Parathyroid adenoma (tissue), 2 donors: ENCODE results near the gene RCL1.
"Not testable (repeated sequence)": the region's sequence is repeated elsewhere in the genome, so short reads cannot be mapped to it uniquely, and the experiment has no call there.

Experiments
- H2AFZ ChIP-seq: fragments of 300-600 bp; sonication (generic); one replicate; pipeline ENCODE4 v1.7.0; 2017; ENCODE audit warnings: antibody characterized with exemption, mild to moderate bottlenecking
- H3K27ac ChIP-seq: fragments of 300-600 bp; sonication (generic); one replicate; pipeline ENCODE4 v1.7.0; 2017
- H3K27me3 ChIP-seq: fragments of 300-600 bp; sonication (generic); one replicate; pipeline ENCODE4 v1.7.0; 2017; ENCODE audit warnings: low read length; ENCODE audit not compliant: control insufficient read depth, insufficient read depth
- H3K36me3 ChIP-seq: fragments of 300-600 bp; sonication (generic); one replicate; pipeline ENCODE4 v1.7.0; 2017; ENCODE audit warnings: low read length; ENCODE audit not compliant: control insufficient read depth, insufficient read depth
- H3K4me1 ChIP-seq: fragments of 300-600 bp; sonication (generic); one replicate; pipeline ENCODE4 v1.7.0; 2017; ENCODE audit warnings: control low read depth
- H3K4me2 ChIP-seq: fragments of 300-600 bp; sonication (generic); one replicate; pipeline ENCODE4 v1.7.0; 2017; ENCODE audit warnings: low read length
- H3K4me3 ChIP-seq: fragments of 300-600 bp; sonication (generic); one replicate; pipeline ENCODE4 v1.7.0; 2017; ENCODE audit warnings: low read depth, low read length
- H3K79me2 ChIP-seq: fragments of 300-600 bp; sonication (generic); one replicate; pipeline ENCODE4 v1.7.0; 2017; ENCODE audit warnings: control low read depth
- H3K9ac ChIP-seq: fragments of 300-600 bp; sonication (generic); one replicate; pipeline ENCODE4 v1.7.0; 2017; ENCODE audit warnings: mild to moderate bottlenecking
- H3K9me3 ChIP-seq: fragments of 300-600 bp; sonication (generic); one replicate; pipeline ENCODE4 v1.7.0; 2017; ENCODE audit warnings: low read length; ENCODE audit not compliant: control insufficient read depth
- CTCF ChIP-seq: fragments of 300-600 bp; sonication (generic); IDR thresholded peaks from one replicate; pipeline ENCODE4 v1.7.0; 2017; ENCODE audit warnings: antibody characterized with exemption, mild to moderate bottlenecking
- donor health status: primary hyperparathyroidism.

RCL1 gene

GRCh38 chr9:4781408-4781807 lies 11.3 kb upstream of the RCL1 start:
- Histone ChIP-seq H3K9ac (no peak overlapping the region), H2AFZ (no peak overlapping the region), H3K9me3 (no peaks in the 10 kb centered on the region)

DNA sequence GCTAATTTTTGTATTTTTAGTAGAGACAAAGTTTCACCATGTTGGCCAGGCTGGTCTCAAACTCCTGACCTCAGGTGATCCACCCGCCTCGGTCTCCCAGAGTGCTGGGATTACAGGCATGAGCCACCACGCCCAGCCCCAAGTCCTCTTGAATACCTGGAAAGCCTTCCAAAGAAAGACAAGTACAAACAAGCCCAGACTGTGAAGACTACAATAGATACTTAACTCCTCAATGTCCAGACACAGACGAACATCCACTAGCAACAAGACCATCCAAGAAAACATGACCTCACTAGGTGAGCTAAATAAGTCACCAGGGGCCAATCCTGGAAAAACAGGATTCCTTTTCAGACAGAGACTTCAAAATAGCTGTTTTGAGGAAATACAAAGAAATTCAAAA lies 9.6 kb upstream of the RCL1 start:
- H3K4me2 ChIP-seq, H3K79me2 ChIP-seq, H3K4me3 ChIP-seq, H3K9me3 ChIP-seq, H3K36me3 ChIP-seq, H3K27ac ChIP-seq, H2AFZ ChIP-seq, H3K27me3 ChIP-seq, H3K4me1 ChIP-seq, H3K9ac ChIP-seq: not testable (repeated sequence)

More at GRCh38 chr9:4781408-4781807, 11.3 kb upstream of the RCL1 start:
- Histone ChIP-seq H3K36me3 (no peaks in the 10 kb centered on the region), H3K4me3 (no peak overlapping the region), H3K27me3 (no peaks in the 10 kb centered on the region), H3K79me2 (no peaks in the 10 kb centered on the region), H3K27ac (no peak overlapping the region), H3K4me1 (no peaks in the 10 kb centered on the region), H3K4me2 (no peak overlapping the region)
- TF ChIP-seq CTCF, result no peak

- no peak overlapping the region for H3K4me2 ChIP-seq
- H2AFZ ChIP-seq, result no peak overlapping the region
- H3K79me2 ChIP-seq, result no peaks in the 10 kb centered on the region
- no peaks in the 10 kb centered on the region for H3K27me3 ChIP-seq
- H3K4me1 ChIP-seq, result no peaks in the 10 kb centered on the region
- no peak overlapping the region for H3K4me3 ChIP-seq
- no peaks in the 10 kb centered on the region for H3K36me3 ChIP-seq
- no peaks in the 10 kb centered on the region for H3K9me3 ChIP-seq
- H3K9ac ChIP-seq, result no peak overlapping the region
- TF ChIP-seq CTCF, result no peak
- H3K27ac ChIP-seq, result no peak overlapping the region
These were observed 8.3 kb upstream of the RCL1 start for GRCh38 chr9:4784403-4784802.

DNA sequence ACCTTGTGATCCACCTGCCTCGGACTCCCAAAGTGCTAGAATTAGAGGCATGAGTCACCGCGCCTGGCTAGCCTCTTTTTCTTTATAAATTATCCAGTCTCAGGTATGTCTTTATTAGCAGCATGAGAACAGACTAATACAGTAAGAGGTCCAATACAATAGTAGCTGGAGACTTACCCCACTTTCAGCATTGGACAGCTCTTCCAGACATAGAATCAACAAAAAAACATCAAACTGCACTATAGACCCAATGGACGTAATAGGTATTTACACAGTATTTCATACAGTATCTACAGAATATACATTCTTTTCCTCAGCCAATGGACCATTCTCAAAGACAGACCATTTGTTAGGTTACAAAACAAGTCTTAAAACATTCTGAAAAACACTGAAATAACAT lies 6.1 kb upstream of the RCL1 start:
- Histone ChIP-seq H3K4me1 (no peaks in the 10 kb centered on the region), H3K27me3 (no peaks in the 10 kb centered on the region), H3K9ac (no peak overlapping the region), H2AFZ (no peak overlapping the region), H3K9me3 (no peaks in the 10 kb centered on the region), H3K4me2 (no peak overlapping the region), H3K27ac (no peak overlapping the region), H3K79me2 (no peaks in the 10 kb centered on the region), H3K36me3 (no peaks in the 10 kb centered on the region), H3K4me3 (no peak overlapping the region)
- TF ChIP-seq CTCF, result no peak

GRCh38 chr9:4787876-4788275 lies 4.9 kb upstream of the RCL1 start:
- TF ChIP-seq CTCF, result no peak
- H3K36me3 ChIP-seq, result no peaks in the 10 kb centered on the region
- no peaks in the 10 kb centered on the region for H3K4me1 ChIP-seq
- H3K79me2 ChIP-seq, result no peaks in the 10 kb centered on the region
- no peak overlapping the region for H3K4me3 ChIP-seq
- H3K27ac ChIP-seq, result no peak overlapping the region
- no peak overlapping the region for H3K9ac ChIP-seq
- no peak overlapping the region for H3K4me2 ChIP-seq
- H3K27me3 ChIP-seq, result no peaks in the 10 kb centered on the region
- H2AFZ ChIP-seq, result no peak overlapping the region
- H3K9me3 ChIP-seq, result no peaks in the 10 kb centered on the region
